Measurements from ENCODE around the gene VPS4B. TPM values are rescaled to one million over a fixed set of nuclear protein-coding genes. Genes with fewer than 3 reads are reported as not detected.

Gene VPS4B
- total and polyA plus RNA-seq, 8 donors: 48.2 to 71.4 (median 54.5) TPM

DNA sequence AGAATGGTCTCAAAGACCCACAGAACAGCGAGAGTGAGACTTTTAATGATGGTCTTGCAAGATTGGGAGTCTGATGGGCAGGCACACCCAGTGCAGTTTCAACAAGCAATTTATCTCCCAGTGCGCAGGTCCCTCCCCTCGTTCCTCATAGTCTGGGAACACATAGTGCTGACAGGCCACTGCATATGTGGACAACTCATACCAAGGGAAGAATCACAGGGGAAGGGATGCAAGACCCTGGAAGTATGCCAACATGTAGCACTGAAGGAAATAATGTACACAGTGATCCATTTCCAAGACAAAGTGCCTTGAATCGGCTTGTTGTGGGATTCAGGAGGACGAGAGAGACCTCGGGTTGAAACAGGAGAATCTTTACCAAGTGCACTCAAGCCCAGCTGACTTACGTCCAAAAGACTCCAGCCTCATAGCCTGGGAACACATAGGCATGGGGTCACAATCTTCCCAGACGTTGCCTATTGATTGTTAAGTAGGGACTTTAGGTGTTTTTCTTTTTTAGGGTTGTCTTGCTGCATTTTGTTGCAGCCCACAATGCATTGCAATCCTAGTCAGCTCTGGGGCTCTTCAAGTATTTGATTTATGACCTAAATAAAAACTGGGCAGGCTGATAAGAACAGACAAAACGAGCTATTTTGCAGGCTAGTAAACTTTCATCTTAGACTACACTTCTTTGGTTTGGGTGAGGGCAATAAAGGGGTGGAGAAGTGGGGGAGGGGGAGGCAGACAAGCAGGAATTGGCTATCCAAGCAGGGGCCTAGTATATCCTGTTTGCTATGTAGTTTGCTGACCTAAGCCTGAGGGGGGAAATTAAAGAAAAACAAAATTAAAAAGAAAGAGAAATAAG lies 29.8 kb upstream of the VPS4B start:
- H3K27ac ChIP-seq: no peak overlapping the region
- H3K4me3 ChIP-seq: no peak overlapping the region
- no peaks in the 10 kb centered on the region for H3K27me3 ChIP-seq
- ATAC-seq: no peak
- DNase-seq: no peak
- H3K9me3 ChIP-seq: no peaks in the 10 kb centered on the region
- intact Hi-C loops (cut with DNase I): no loop called here
- no peaks in the 10 kb centered on the region for H3K36me3 ChIP-seq
- H3K4me1 ChIP-seq: no peaks in the 10 kb centered on the region
- TF ChIP-seq, protein P1, sequence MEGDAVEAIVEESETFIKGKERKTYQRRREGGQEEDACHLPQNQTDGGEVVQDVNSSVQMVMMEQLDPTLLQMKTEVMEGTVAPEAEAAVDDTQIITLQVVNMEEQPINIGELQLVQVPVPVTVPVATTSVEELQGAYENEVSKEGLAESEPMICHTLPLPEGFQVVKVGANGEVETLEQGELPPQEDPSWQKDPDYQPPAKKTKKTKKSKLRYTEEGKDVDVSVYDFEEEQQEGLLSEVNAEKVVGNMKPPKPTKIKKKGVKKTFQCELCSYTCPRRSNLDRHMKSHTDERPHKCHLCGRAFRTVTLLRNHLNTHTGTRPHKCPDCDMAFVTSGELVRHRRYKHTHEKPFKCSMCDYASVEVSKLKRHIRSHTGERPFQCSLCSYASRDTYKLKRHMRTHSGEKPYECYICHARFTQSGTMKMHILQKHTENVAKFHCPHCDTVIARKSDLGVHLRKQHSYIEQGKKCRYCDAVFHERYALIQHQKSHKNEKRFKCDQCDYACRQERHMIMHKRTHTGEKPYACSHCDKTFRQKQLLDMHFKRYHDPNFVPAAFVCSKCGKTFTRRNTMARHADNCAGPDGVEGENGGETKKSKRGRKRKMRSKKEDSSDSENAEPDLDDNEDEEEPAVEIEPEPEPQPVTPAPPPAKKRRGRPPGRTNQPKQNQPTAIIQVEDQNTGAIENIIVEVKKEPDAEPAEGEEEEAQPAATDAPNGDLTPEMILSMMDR (IDR thresholded peaks at IDR 0.05): no peak

DNA sequence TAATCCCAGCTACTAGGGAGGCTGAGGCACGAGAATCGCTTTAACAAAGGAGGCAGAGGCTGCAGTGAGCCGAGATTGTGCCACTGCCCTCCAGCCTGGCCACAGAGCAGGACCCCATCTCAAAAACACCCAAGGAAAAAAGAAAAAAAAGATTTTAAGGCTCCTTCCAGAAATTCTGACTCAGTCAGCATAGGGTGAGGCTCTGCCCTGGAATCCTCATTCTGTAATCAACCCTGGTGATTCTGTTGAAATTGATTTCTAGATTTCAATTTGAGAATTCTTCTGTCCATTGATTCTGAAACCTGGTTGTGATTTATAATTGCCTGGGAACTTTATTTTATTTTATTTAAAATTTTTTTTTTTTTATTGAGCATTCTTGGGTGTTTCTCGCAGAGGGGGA lies 27.1 kb upstream of the VPS4B start:
- Histone ChIP-seq H3K9me3 (no peaks in the 10 kb centered on the region), H3K36me3 (no peaks in the 10 kb centered on the region), H3K27me3 (no peaks in the 10 kb centered on the region), H3K4me3 (no peak overlapping the region), H3K4me1 (peaks cover 0 to 10% of the 10 kb centered on the region in 2 donors), H3K27ac (no peak overlapping the region)
- TF ChIP-seq, protein P1 (IDR thresholded peaks at IDR 0.05): no peak
- ATAC-seq (no peak), DNase-seq (no peak)
- intact Hi-C loops (cut with DNase I): loop anchor here in 1 of 2 donors (10.0 kb wide), 1 partner anchor 435 kb away; no protein-coding TSS in a partner anchor

DNA sequence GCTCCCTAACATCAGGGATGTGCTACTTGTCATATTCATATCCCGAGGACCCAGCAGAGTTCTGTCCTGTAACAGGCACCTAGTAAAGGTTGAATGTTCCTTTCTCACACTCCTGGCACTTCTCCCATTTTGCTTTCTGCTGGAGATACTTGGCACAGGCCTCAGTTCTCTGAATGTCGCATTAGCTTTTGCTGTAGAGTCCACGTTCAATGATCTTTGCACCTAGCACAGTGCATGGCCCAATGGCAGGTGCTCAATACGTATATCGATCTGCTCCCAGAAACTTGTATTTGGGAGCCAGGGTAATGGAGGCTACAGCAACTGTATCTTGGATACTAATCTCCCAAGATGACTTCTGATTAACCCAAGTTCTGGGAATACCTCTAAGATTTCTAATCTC lies 24.8 kb upstream of the VPS4B start:
- DNase-seq (no peak), ATAC-seq (no peak)
- Histone ChIP-seq H3K4me3 (no peak overlapping the region), H3K4me1 (peaks cover 0 to 16% of the 10 kb centered on the region in 2 donors), H3K27me3 (no peaks in the 10 kb centered on the region), H3K27ac (no peak overlapping the region), H3K36me3 (no peaks in the 10 kb centered on the region), H3K9me3 (no peaks in the 10 kb centered on the region)
- TF ChIP-seq, protein P1 (IDR thresholded peaks at IDR 0.05): no peak
- intact Hi-C loops (cut with DNase I): loop anchor here in 1 of 2 donors (10.0 kb wide), 1 partner anchor 432 kb away; no protein-coding TSS in a partner anchor

DNA sequence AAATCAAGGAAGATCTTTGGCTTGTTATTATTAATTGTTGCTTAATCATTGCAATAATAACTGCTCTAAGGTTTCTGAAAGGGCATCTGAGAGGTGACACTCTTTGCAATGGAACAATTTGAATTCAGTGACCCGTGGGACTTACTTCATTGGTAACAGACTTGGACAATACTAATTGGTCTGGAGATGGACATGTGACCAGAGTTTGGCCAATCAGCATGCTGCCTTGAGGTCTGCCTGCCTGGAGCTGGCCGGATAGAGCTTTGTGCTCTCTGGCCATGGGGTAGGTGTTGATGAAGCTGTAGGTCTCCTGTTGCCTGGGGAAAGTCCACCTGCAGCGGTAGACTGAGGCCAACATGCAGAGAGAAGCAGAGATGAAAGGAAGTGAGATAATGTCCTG lies 24.0 kb upstream of the VPS4B start:
- no peak for ATAC-seq

DNA sequence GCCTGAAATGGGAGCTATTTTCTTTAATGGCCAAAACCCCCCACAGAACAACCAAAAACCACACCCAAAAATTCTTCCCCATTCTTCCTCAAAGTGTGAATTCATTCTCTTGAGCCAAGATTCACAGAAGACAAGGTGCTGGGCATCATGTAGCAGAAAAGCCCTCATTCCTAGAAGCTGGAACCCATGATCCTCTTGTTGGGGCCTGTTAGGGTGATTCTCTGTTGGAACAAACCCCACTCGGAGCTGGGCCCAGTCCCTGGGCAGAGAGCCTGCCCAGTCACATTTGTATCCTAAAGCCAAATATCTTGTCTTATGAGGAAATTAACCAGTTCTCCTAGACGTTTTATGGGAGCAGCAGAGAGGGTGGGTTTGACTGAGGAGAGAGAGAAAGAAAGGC lies 22.8 kb upstream of the VPS4B start:
- H3K36me3 ChIP-seq: no peaks in the 10 kb centered on the region
- no peak overlapping the region for H3K4me3 ChIP-seq
- TF ChIP-seq, protein P1 (IDR thresholded peaks at IDR 0.05): no peak
- no peaks in the 10 kb centered on the region for H3K9me3 ChIP-seq
- DNase-seq (no peak), ATAC-seq (no peak)
- H3K27me3 ChIP-seq: no peaks in the 10 kb centered on the region
- intact Hi-C loops (cut with DNase I): loop anchor here in 1 of 2 donors (10.0 kb wide), 1 partner anchor 430 kb away; no protein-coding TSS in a partner anchor
- H3K4me1 ChIP-seq: peaks cover 0 to 16% of the 10 kb centered on the region in 2 donors
- peak overlapping the region in 1 of 2 donors; percentile 81 for H3K27ac ChIP-seq

More for the DNA sequence above, 24.0 kb upstream of the VPS4B start:
- intact Hi-C loops (cut with DNase I): loop anchor here in 1 of 2 donors (10.0 kb wide), 1 partner anchor 431 kb away; no protein-coding TSS in a partner anchor
- DNase-seq: no peak
- Histone ChIP-seq H3K4me3 (no peak overlapping the region), H3K9me3 (no peaks in the 10 kb centered on the region), H3K27me3 (no peaks in the 10 kb centered on the region), H3K4me1 (peaks cover 0 to 16% of the 10 kb centered on the region in 2 donors), H3K27ac (no peak overlapping the region), H3K36me3 (no peaks in the 10 kb centered on the region)
- TF ChIP-seq, protein P1 (IDR thresholded peaks at IDR 0.05): no peak

All from left lung (tissue), 10 donors.